Hematopoietic multipotent progenitor cell treated with erythropoietin and hydrocortisone succinate and interleukin-3 and kit ligand, for 8 days (in vitro differentiated cells): ENCODE measurements around the gene RCN2.
"Not testable (repeated sequence)": the region's sequence is repeated elsewhere in the genome, so short reads cannot be mapped to it uniquely, and the experiment has no call there.

Experiments used
- DNase-seq: peaks from one replicate; pipeline ENCODE4 v3.0.0-alpha.2; 2015

The RCN2 gene

DNA sequence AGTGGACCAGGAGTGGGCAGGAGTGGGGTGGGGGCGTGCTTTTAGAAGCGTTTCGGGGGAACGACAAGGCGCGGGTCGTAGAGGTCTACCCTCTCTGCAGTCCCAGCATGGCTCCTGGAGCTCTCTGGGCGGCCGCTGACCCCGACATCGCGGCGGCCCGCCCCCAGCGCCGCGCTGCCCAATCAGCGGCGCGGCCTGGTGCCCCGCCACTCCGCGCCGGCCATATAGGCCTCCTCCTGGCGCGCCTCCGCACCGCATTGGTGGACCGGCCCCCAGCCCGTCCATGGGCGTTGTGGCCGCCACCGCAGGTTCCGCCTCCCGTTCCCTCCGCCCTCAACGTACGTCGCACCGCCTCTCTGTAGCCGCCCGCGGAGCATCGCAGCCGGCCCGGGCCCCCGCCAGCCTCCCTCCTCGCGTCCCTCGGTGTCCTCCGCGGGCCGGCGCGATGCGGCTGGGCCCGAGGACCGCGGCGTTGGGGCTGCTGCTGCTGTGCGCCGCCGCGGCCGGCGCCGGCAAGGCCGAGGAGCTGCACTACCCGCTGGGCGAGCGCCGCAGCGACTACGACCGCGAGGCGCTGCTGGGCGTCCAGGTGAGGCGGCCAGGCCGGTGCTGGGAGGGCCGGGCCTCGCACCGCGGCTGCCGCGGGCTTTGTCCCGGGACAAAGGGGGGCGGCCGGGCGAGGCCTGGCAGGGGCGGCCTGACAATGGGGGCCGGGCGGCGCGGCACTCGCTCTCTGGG, at the start of gene RCN2:
RCN2 (plus strand) TSS at position 353 of the 738 bp plus-strand sequence; CDS start at position 446, 93 bp downstream.
- DNase-seq = peak; percentile 93

DNA sequence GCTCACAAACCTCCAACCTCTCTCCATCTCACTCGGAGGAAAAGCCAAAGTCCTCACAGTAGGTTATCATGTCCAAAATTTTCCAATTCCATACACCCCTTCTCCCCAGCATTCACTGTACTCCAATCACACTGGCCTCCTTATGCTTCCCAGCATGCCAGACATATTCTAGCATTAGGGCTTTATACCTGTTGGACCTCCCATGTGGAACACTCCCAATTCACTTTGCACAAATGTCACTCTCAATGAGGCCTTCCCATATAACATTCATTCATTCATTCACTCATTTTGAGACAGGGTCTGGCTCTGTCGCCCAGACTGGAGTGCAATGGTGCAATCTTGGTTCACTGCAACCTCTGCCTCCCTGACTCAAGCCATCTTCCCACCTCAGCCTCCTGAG, 46.3 kb upstream of the RCN2 start:
- no peak for DNase-seq

GRCh38 chr15:76887280-76888141, 44.0 kb upstream of the RCN2 start:
- not testable (repeated sequence) for DNase-seq

DNA sequence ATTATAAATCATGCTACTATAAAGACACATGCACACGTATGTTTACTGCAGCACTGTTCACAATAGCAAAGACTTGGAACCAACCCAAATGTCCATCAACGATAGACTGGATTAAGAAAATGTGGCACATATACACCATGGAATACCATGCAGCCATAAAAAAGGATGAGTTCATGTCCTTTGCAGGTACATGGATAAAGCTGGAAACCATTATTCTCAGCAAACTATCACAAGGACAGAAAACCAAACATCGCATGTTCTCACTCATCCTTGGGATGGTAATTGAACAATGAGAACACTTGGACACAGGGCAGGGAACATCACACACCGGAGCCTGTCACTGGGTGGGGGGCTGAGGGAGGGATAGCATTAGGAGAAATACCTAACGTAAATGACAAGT, 38.7 kb upstream of the RCN2 start:
- not testable (repeated sequence) for DNase-seq

GRCh38 chr15:76894174-76894573, 37.4 kb upstream of the RCN2 start:
- no peak for DNase-seq

- DNase-seq = no peak
These were observed 33.4 kb upstream of the RCN2 start for GRCh38 chr15:76898102-76898501.

DNA sequence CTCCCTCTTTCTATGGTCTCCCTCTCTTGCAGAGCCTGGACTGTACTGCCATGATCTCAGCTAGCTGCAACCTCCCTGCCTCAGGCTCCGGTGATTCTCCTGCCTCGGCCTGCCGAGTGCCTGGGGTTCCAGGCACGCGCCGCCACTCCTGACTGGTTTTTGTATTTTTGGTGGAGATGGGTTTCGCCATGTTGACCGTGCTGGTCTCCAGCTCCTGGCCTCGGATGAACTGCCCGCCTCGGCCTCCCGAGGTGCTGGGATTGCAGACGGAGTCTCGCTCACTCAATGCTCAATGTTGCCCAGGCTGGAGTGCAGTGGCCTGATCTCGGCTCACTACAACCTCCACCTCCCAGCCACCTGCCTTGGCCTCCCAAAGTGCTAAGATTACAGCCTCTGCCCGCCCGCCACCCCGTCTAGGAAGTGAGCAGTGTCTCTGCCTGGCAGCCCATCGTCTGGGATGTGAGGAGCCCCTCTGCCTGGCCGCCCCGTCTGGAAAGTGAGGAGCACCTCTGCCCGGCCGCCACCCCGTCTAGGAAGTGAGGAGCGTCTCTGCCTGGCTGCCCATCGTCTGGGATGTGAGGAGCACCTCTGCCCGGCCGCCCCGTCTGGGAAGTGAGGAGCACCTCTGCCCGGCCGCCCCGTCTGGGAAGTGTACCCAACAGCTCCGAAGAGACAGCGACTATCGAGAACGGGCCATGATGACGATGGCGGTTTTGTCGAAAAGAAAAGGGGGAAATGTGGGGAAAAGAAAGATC, 32.2 kb upstream of the RCN2 start:
- DNase-seq = not testable (repeated sequence)

GRCh38 chr15:76899931-76900310, 31.6 kb upstream of the RCN2 start:
- DNase-seq = not testable (repeated sequence)

GRCh38 chr15:76901965-76902364, 29.6 kb upstream of the RCN2 start:
- no peak for DNase-seq

DNA sequence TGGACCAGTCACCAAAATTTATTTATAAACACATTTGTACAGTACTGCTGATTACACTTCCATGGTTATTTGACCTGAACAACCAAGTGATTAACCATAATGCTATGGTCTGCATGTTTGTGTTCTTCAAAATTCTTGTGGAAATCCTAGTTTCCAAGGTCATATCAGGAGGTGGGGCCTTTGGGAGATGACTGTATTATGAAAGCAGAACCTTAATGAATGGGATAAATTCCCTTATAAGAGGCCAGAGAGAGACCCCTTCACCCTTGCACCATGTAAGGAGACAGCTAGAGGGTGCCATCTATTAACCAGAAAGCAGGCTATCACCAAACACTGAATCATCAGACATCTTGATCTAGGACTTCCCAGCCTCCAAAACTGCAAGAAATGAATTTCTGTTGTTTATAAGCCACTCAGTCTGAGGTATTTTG, 28.3 kb upstream of the RCN2 start:
- peak; percentile 21 for DNase-seq

- DNase-seq = no peak
These were observed 27.0 kb upstream of the RCN2 start for GRCh38 chr15:76904461-76905012.

DNA sequence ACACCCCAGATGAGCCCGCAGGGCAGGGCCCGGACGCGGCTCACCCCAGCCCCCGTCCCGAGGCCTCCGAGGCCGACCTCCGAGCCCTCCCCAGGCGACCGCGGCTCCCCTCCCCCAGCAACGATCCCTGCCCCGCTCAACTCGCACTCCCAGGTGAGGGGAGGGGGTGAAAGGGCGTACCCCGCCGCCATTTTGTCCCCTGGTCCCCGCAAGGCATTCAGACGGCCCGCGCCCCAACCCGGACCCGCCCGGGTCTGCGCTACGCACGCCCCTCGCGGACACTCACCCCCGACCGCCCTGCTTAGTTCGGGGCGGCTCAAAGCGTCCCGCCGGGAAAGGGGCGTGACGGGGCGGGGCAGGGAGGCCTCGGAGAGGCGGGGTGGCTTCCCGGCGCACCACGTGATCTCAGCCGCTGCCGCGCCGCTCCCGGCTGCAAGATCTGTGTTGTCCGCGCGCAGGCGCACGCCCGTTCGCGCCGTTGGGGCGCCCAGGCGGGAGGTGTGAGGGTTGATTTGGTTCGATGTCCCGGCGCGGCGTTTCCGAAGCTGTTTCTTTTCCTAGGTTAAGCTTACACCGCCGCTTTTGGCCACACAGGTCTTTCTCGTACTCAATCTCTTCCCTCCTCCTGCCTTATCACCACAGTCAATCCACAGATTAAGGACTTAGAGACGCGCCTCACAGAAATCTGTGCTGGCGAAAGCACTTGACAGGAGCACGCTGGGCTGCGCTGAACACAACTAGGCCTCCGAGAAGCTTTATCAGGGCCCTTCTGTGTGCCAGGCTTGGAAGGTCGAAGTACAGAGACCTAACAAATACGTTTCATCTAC, 26.3 kb upstream of the RCN2 start, which contains the start of gene SCAPER:
SCAPER (minus strand) TSS at position 328 of the 827 bp plus-strand sequence. CDS start 21,523 bp downstream, outside the sequence.
- DNase-seq = peak; percentile 85

- DNase-seq = no peak
These were observed 25.7 kb upstream of the RCN2 start for GRCh38 chr15:76905855-76906254.

- DNase-seq = no peak
These were observed 19.1 kb upstream of the RCN2 start for GRCh38 chr15:76912430-76912829.

- DNase-seq = no peak
These were observed 17.8 kb upstream of the RCN2 start for GRCh38 chr15:76913737-76914136.

DNA sequence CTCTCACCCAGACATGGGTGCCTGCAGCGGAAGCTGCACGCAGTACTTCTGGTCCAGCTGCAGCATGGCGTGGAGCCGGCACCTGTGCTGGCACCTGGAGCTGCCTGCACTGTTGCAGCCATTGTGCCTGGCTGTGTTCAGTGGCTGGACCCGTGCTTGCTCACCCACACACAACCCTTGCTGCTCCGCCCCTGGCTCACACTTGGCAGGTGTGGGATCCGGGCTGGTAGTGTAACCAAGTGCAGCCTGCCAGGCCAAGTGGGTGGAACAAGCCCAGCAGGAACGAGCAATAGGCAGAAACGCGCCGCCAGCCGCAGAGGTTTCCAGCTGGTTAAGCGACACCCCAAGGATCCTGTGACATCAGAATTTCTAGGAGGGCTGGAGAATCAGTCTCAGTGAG, 15.2 kb upstream of the RCN2 start:
- DNase-seq = no peak

DNA sequence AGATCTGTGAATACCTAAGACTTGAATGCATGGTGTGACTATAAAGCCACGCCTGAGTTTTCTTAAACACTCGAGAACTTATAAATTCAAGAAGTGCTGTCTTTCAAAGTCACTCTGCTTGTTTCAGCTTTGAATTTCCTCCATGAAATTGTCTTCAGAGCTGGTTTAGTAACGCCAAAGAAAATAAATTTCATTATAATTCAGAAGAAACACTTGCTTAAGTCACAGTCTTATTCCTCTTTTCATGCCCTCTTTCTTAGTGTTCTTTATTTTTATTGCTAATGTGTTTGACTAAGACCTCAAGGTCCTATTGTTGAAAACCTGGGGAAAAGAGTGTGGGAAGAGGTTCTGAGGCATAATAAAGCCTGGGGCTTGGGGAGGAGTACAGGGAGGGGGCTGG, 3.3 kb upstream of the RCN2 start:
- DNase-seq = no peak

- DNase-seq = no peak
These were observed 2.4 kb upstream of the RCN2 start for GRCh38 chr15:76929011-76929760.

GRCh38 chr15:76930831-76931396, 635 bp upstream of the RCN2 start:
- DNase-seq = no peak

GRCh38 chr15:76932135-76932966, 802 bp downstream of the RCN2 start:
- peak; percentile 26 for DNase-seq
